Kidney (tissue), 14 donors: Measurements from ENCODE around the gene XYLT2. TPM values are rescaled to one million over a fixed set of nuclear protein-coding genes. Genes with fewer than 3 reads are reported as not detected.

ENCODE experiments used
- DNase-seq, 5 donors: peaks; one replicate each; pipeline ENCODE4 v3.0.0-alpha.2; 2013 to 2020
- FAIRE-seq: peaks from 2 replicates; lab custom pipeline; 2012; peaks lifted over from hg19 to GRCh38; lab: Jason Lieb, UNC
- H3K27ac ChIP-seq, 2 donors: one replicate each; pipeline ENCODE4 v1.7.0; 2013; ENCODE audit warnings: low read depth in 2 of 2, low read length in 2 of 2, inconsistent platforms in 1 of 2
- H3K27me3 ChIP-seq: one replicate; pipeline ENCODE4 v1.7.1; 2013; ENCODE audit warnings: low read length, inconsistent platforms; ENCODE audit not compliant: control insufficient read depth, insufficient read depth
- H3K36me3 ChIP-seq, 3 donors: one replicate each; pipeline versions ENCODE4 v1.7.0 to v1.7.1; 2013; ENCODE audit warnings: low read length in 3 of 3, control low read depth in 1 of 3, inconsistent platforms in 1 of 3; ENCODE audit not compliant: insufficient read depth in 3 of 3, control insufficient read depth in 2 of 3
- H3K4me1 ChIP-seq, 3 donors: one replicate each; pipeline versions ENCODE4 v1.7.0 to v1.7.1; 2013; ENCODE audit warnings: low read length in 3 of 3, inconsistent platforms in 1 of 3, low read depth in 1 of 3; ENCODE audit not compliant: control insufficient read depth in 2 of 3, insufficient read depth in 2 of 3
- H3K4me3 ChIP-seq, 3 donors: one replicate each; pipeline versions ENCODE4 v1.7.0 to v1.8.1; 2013; ENCODE audit warnings: low read length in 3 of 3, control low read depth in 1 of 3, inconsistent platforms in 1 of 3
- H3K9ac ChIP-seq, 3 donors: one replicate each; pipeline versions ENCODE4 v1.7.0 to v1.7.1; 2013; ENCODE audit warnings: low read length in 3 of 3, control low read depth in 1 of 3, inconsistent platforms in 1 of 3
- H3K9me3 ChIP-seq, 3 donors: one replicate each; pipeline versions ENCODE4 v1.7.0 to v1.7.1; 2013; ENCODE audit warnings: low read length in 3 of 3, control low read depth in 1 of 3, inconsistent platforms in 1 of 3; ENCODE audit not compliant: control insufficient read depth in 2 of 3, insufficient read depth in 1 of 3
- intact Hi-C: fragments of 100-400 bp; cut with DNase I; formaldehyde crosslinking; loops from one replicate; pipeline ENCODE4 v1.11.1; 2022
- polyA plus RNA-seq: library from polyadenylated mRNA; stranded (reverse); fragments of 350-450 nt; fragmentation: Illumina TruSeq; extraction: RNeasy Lipid Tissue Mini Kit (QIAGEN cat#74804); gene quantifications from one replicate; pipeline ENCODE4 v1.2.3, GENCODE V29; 2014; ENCODE audit warnings: low read depth, low replicate concordance; ENCODE audit not compliant: insufficient read depth
- total RNA-seq: library from RNA; stranded (reverse); fragmentation: NEBNext Ultra II Directional; extraction: Animal tissue kit (Norgen Biotek cat#: 25700); gene quantifications from one replicate; pipeline ENCODE4 v1.2.1, GENCODE V29; 2021
- TF ChIP-seq, protein P1 (sequence below): IDR thresholded peaks from 3 replicates; pipeline ENCODE4 v1.5.1; 2012; ENCODE audit warnings: mild to moderate bottlenecking, moderate library complexity, borderline replicate concordance; ENCODE audit not compliant: insufficient read depth; ENCODE audit errors: extremely low read depth
- donor health status: control.
- donor health status: control.
- donor health status: control.
- donor health status: control.
- donor health status: control.
- donor health status: DM: yes; HTN: yes; CAD: no.
- donor health status: Normal renal cell carcinoma (clear cell type).

The XYLT2 gene
- total and polyA plus RNA-seq, 2 donors from 2014 or later = 21.2 to 30.0 TPM

DNA sequence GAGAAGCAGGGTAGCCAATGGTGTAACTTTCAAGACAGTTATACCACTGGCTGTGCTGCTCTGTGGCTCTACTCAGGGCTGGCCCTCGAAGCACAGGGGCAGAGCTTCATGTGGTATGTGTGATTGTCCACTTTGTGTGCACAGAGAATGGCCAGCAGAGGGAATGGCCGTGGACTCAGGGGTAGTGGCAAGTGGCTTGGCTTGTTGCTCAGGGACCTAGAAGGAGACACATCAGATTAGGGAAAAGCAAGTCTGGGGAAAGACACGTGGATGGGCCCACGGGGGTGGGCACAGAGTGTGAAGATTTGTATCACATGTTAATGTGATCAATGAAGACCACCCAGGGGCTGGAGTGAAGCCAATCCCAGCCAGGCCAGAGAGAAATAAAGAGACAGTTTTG is 20.0 kb upstream of the XYLT2 start:
- Histone ChIP-seq H3K36me3 (no peaks in the 10 kb centered on the region), H3K4me1 (no peaks in the 10 kb centered on the region), H3K27me3 (no peaks in the 10 kb centered on the region), H3K9me3 (no peaks in the 10 kb centered on the region), H3K4me3 (no peak overlapping the region), H3K9ac (no peak overlapping the region), H3K27ac (no peak overlapping the region)
- FAIRE-seq (no peak), DNase-seq (no peak)
- intact Hi-C loops = no loop called here
- TF ChIP-seq, protein P1, sequence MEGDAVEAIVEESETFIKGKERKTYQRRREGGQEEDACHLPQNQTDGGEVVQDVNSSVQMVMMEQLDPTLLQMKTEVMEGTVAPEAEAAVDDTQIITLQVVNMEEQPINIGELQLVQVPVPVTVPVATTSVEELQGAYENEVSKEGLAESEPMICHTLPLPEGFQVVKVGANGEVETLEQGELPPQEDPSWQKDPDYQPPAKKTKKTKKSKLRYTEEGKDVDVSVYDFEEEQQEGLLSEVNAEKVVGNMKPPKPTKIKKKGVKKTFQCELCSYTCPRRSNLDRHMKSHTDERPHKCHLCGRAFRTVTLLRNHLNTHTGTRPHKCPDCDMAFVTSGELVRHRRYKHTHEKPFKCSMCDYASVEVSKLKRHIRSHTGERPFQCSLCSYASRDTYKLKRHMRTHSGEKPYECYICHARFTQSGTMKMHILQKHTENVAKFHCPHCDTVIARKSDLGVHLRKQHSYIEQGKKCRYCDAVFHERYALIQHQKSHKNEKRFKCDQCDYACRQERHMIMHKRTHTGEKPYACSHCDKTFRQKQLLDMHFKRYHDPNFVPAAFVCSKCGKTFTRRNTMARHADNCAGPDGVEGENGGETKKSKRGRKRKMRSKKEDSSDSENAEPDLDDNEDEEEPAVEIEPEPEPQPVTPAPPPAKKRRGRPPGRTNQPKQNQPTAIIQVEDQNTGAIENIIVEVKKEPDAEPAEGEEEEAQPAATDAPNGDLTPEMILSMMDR = no peak

DNA sequence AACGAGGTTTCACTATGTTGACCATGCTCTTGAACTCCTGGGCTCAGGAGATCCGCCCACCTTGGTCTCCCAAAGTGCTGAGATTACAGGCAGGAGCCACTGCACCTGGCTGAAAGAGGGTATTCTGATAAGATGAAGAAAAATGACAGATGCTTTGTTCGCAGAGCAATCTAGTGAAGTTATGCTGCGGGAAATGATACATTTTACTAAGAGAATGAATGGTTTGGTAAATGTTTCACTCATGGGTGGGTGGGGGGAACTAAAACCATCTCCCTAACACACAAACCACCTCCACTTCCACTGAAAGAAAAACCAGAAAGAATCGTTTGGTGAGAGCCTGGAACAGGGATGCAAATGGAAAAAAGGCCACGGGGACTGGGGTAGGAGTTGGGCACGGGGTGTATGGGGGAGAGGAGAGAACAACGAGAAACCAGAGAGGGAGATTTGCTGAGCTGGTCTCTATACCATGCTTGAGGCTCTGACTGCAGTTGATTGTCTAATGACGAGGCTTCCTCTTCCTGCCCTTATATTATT is 19.0 kb upstream of the XYLT2 start:
- Histone ChIP-seq H3K9me3 (no peaks in the 10 kb centered on the region), H3K27ac (no peak overlapping the region), H3K4me1 (no peaks in the 10 kb centered on the region), H3K36me3 (no peaks in the 10 kb centered on the region), H3K9ac (no peak overlapping the region), H3K4me3 (no peak overlapping the region), H3K27me3 (no peaks in the 10 kb centered on the region)
- DNase-seq (no peak), FAIRE-seq (no peak)
- TF ChIP-seq, protein P1 = no peak
- intact Hi-C loops = no loop called here

DNA sequence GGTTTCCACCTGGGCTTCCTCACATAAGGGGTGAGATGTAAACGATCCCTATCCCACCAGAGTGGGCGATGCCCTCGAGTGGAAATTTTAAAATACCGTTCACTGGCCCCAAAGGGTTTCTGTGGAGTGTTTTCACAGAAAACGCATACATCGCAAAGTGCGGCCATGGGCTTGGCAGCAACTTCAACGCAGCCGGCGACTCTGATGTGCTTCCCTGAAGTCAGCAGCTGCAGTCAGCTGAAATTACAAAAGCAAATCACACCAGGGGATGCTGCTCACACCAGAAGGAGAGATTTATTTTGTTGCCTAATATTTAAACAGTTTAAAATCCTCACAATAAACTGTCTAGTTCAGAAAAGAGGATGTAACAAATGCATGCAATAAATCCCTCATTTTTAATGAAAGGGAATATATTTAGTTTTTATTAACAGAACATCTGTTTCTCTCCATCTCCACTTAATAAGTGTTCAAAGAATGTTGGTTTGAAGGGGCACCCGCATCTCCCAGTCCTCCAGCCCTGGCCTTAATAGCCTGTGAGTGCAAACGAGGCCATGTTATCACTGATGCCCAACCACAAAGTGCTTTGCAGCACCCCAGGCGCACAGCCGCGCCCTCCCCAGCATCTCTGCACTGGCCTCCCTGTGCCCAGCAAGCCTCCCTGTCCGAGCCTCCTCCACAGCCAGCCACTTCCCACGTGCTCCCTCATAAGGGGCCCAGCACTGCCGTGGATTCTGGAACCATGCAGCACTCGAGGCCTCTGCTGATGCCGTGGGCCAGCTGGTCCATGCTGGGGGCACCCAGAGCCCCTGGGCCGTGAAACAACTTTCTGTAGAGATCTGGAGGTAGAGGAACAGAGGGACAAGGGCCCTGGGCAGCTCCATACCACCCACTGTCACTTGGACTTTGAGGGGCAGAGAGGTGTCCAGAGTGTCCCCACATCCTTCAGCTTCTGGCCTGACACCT is 17.3 kb upstream of the XYLT2 start:
- Histone ChIP-seq H3K4me3 (no peak overlapping the region), H3K27me3 (no peaks in the 10 kb centered on the region), H3K9me3 (no peaks in the 10 kb centered on the region), H3K4me1 (no peaks in the 10 kb centered on the region), H3K27ac (no peak overlapping the region), H3K36me3 (no peaks in the 10 kb centered on the region), H3K9ac (no peak overlapping the region)
- TF ChIP-seq, protein P1 = no peak
- no peak for FAIRE-seq
- intact Hi-C loops = no loop called here
- DNase-seq = peak in 3 of 5 donors; percentile 45 to 90 (median 62)
